Measurements from ENCODE around the gene BEST1. TPM values are rescaled to one million over a fixed set of nuclear protein-coding genes. Genes with fewer than 3 reads are reported as not detected.
A peak's percentile ranks its signal among the peaks of the same experiment; 100 is the strongest.

Gene BEST1
- total RNA-seq, 1 donor from 2014 or later = 1.1 TPM

GRCh38 chr11:61958590-61958989 lies 8.4 kb downstream of the BEST1 start:
- H3K36me3 Mint-ChIP-seq = peaks cover 15% of the 10 kb centered on the region
- DNase-seq (ENCODE audit: low spot score in 2 of 2, unreplicated experiment in 2 of 2) = no peak
- H3K4me3 Mint-ChIP-seq = no peak overlapping the region
- H3K4me1 Mint-ChIP-seq = peaks cover 9% of the 10 kb centered on the region
- no peak overlapping the region for H3K27ac Mint-ChIP-seq
- no peaks in the 10 kb centered on the region for H3K9me3 Mint-ChIP-seq
- H3K27me3 Mint-ChIP-seq (ENCODE audit: low read depth) = no peaks in the 10 kb centered on the region
- TF ChIP-seq CTCF (IDR thresholded peaks at IDR 0.05; ENCODE audit: unreplicated experiment) = no peak

- H3K36me3 Mint-ChIP-seq = peaks cover 20% of the 10 kb centered on the region
- no peak overlapping the region for H3K4me3 Mint-ChIP-seq
- no peaks in the 10 kb centered on the region for H3K27me3 Mint-ChIP-seq (ENCODE audit: low read depth)
- peaks cover 14% of the 10 kb centered on the region for H3K4me1 Mint-ChIP-seq
- no peaks in the 10 kb centered on the region for H3K9me3 Mint-ChIP-seq
- DNase-seq (ENCODE audit: low spot score in 2 of 2, unreplicated experiment in 2 of 2) = no peak
- TF ChIP-seq CTCF (IDR thresholded peaks at IDR 0.05; ENCODE audit: unreplicated experiment) = no peak
- peak overlapping the region; percentile 21 for H3K27ac Mint-ChIP-seq
These were observed 9.0 kb downstream of the BEST1 start for GRCh38 chr11:61959114-61959513.

- TF ChIP-seq CTCF (IDR thresholded peaks at IDR 0.05; ENCODE audit: unreplicated experiment) = no peak
- DNase-seq (ENCODE audit: low spot score in 2 of 2, unreplicated experiment in 2 of 2) = no peak
- peaks cover 20% of the 10 kb centered on the region for H3K4me1 Mint-ChIP-seq
- H3K9me3 Mint-ChIP-seq = no peaks in the 10 kb centered on the region
- peaks cover 24% of the 10 kb centered on the region for H3K36me3 Mint-ChIP-seq
- H3K27me3 Mint-ChIP-seq (ENCODE audit: low read depth) = no peaks in the 10 kb centered on the region
- H3K27ac Mint-ChIP-seq = no peak overlapping the region
- no peak overlapping the region for H3K4me3 Mint-ChIP-seq
These were observed 9.5 kb downstream of the BEST1 start for GRCh38 chr11:61959678-61960077.

- no peaks in the 10 kb centered on the region for H3K9me3 Mint-ChIP-seq
- H3K4me3 Mint-ChIP-seq = no peak overlapping the region
- no peak for DNase-seq (ENCODE audit: low spot score in 2 of 2, unreplicated experiment in 2 of 2)
- no peak overlapping the region for H3K27ac Mint-ChIP-seq
- peaks cover 24% of the 10 kb centered on the region for H3K4me1 Mint-ChIP-seq
- H3K36me3 Mint-ChIP-seq = peaks cover 32% of the 10 kb centered on the region
- no peaks in the 10 kb centered on the region for H3K27me3 Mint-ChIP-seq (ENCODE audit: low read depth)
- no peak for TF ChIP-seq CTCF (IDR thresholded peaks at IDR 0.05; ENCODE audit: unreplicated experiment)
These were observed 10.4 kb downstream of the BEST1 start for GRCh38 chr11:61960532-61960931.

- Mint-ChIP-seq H3K27me3 (ENCODE audit: low read depth) (no peaks in the 10 kb centered on the region), H3K4me1 (peaks cover 29% of the 10 kb centered on the region), H3K4me3 (no peak overlapping the region), H3K27ac (no peak overlapping the region), H3K36me3 (peaks cover 35% of the 10 kb centered on the region), H3K9me3 (no peaks in the 10 kb centered on the region)
- DNase-seq (ENCODE audit: low spot score in 2 of 2, unreplicated experiment in 2 of 2) = no peak
- no peak for TF ChIP-seq CTCF (IDR thresholded peaks at IDR 0.05; ENCODE audit: unreplicated experiment)
These were observed 11.5 kb downstream of the BEST1 start for GRCh38 chr11:61961570-61962212.
